SW 1271 (cell line): ENCODE results near the gene DMWD.
A peak's percentile ranks its signal among the peaks of the same experiment; 100 is the strongest.
"Not testable (repeated sequence)": the region's sequence is repeated elsewhere in the genome, so short reads cannot be mapped to it uniquely, and the experiment has no call there.

ENCODE experiments used
- DNase-seq, 2 experiments: peaks; one replicate each; lab custom pipeline; 2025; lab: John Stamatoyannopoulos, UW

DMWD gene

GRCh38 chr19:45816236-45817009, 23.8 kb upstream of the DMWD start:
- DNase-seq: no peak

- no peak for DNase-seq
Measured at GRCh38 chr19:45815481-45816216, 23.0 kb upstream of the DMWD start.

GRCh38 chr19:45814851-45815480, 22.3 kb upstream of the DMWD start, which contains the start of gene RSPH6A:
Gene RSPH6A, minus strand, starts transcription at chr19:45815308. Its CDS starts 132 bp downstream, at chr19:45815176.
- DNase-seq: no peak

- no peak for DNase-seq
Measured at GRCh38 chr19:45814166-45814780, 21.6 kb upstream of the DMWD start.

- no peak for DNase-seq
Measured at GRCh38 chr19:45812297-45812696, 19.7 kb upstream of the DMWD start.

GRCh38 chr19:45809643-45810159, 17.1 kb upstream of the DMWD start:
- peak in 1 of 2 experiments; percentile 47 for DNase-seq

- no peak for DNase-seq
Measured at GRCh38 chr19:45805719-45806118, 13.1 kb upstream of the DMWD start.

GRCh38 chr19:45804959-45805230, 12.2 kb upstream of the DMWD start:
- DNase-seq: no peak

- no peak for DNase-seq
Measured at GRCh38 chr19:45804140-45804958, 11.7 kb upstream of the DMWD start.

GRCh38 chr19:45801603-45802175, 9.0 kb upstream of the DMWD start:
- DNase-seq: no peak

GRCh38 chr19:45800070-45800553, 7.5 kb upstream of the DMWD start:
- DNase-seq: no peak

- DNase-seq: not testable (repeated sequence)
Measured at GRCh38 chr19:45799541-45799940, 6.9 kb upstream of the DMWD start.

GRCh38 chr19:45798995-45799517, 6.4 kb upstream of the DMWD start:
- peak in 1 of 2 experiments; percentile 58 for DNase-seq

GRCh38 chr19:45794627-45795026, 2.0 kb upstream of the DMWD start:
- DNase-seq: no peak

GRCh38 chr19:45793876-45794275, 1.2 kb upstream of the DMWD start:
- no peak for DNase-seq

- no peak for DNase-seq
Measured at GRCh38 chr19:45793178-45793564, 526 bp upstream of the DMWD start.

- DNase-seq: no peak
Measured at GRCh38 chr19:45791744-45792469, 738 bp downstream of the DMWD start.

- DNase-seq: no peak
Measured at GRCh38 chr19:45790942-45791341, 1.7 kb downstream of the DMWD start.

- no peak for DNase-seq
Measured at GRCh38 chr19:45789035-45789786, 3.4 kb downstream of the DMWD start.
